Loucy (cell line): ENCODE data around the gene LRRC4C.

Source experiments
- CTCF ChIP-seq: fragments of 200-600 bp; sonication (generic); conservative IDR thresholded peaks from 2 replicates; pipeline ENCODE4 v1.5.1; 2014; ENCODE audit warnings: mild to moderate bottlenecking, antibody characterized with exemption, low read length
- EZH2phosphoT487 ChIP-seq: fragments of 200-600 bp; IDR thresholded peaks from 2 replicates; pipeline ENCODE4 v1.6.1; 2018; ENCODE audit warnings: antibody characterized with exemption, mild to moderate bottlenecking, moderate library complexity, borderline replicate concordance

GRCh38 chr11:41483956-41484355 lies 24.5 kb upstream of the LRRC4C start:
- TF ChIP-seq CTCF: no peak
- no peak for TF ChIP-seq EZH2phosphoT487
